HG02981 (cell line): ENCODE results near the gene COX4I1.

Experiments used
- ATAC-seq: cut with Tn5 transposase; IDR thresholded peaks from one replicate; pipeline ENCODE4 v1.9.1; 2021; ENCODE audit warnings: mild to moderate bottlenecking, moderate library complexity; ENCODE audit not compliant: unreplicated experiment

The COX4I1 gene

DNA sequence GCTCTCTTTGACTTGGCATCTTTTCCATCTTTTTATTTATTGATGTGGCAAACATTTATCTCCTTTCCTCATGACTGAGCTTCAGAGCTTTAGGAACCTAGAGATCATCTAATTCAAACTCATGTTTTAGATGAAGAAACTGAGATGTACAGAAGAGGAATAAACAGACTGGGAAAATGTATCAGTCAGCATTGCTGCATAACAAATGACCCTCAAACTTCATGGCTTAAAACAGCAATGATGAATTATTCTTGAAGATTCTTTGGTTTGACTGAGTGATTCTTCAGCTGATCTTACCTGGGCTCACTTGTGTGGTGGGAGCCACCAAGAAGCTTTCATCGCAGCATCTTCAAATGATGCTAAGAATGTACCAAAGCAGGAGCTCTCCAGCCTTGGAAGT is 55.4 kb downstream of the COX4I1 start:
- no peak for ATAC-seq

DNA sequence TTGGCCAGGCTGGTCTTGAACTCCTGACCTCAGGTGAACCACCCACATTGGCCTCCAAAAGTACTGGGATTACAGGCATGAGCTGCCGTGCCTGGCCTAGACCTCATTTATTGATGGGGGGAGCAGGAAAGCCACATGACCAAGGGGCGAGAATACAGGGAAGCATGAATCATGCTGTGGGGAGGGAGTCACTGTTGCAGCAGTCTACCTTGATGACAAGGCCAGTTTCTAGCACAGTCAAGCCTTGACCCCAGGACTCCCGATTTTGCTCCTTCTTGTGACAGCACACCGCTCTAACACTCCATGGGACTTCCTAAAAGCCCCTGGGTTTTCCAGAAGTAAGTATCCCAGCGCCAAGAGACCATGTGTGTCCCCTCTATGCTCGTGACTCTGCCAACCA is 56.6 kb downstream of the COX4I1 start:
- no peak for ATAC-seq

DNA sequence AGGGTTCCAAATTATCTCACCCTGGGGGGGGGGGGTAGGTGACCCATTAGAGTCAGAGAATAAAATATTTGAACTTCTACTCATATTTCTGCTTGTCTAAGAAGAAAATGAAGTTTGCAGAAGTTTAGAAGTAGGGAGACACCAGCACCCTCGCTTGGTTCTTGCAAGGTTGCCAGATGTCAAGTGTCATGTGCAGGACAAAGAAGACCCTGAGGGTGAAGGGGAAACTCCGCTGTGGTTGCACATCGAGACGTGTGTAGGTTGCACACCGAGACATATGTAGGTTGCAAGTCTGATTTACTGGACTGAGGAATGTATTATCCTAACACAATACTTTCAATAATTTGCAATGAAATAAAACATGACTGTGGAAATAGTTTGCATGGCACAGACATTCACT is 57.1 kb downstream of the COX4I1 start:
- no peak for ATAC-seq
